Chondrocyte (in vitro differentiated cells): ENCODE data around the gene SLIT3. TPM values are rescaled to one million over a fixed set of nuclear protein-coding genes. Genes with fewer than 3 reads are reported as not detected.

Experiments
- DNase-seq: peaks from one replicate; pipeline ENCODE4 v3.0.0; 2021; ENCODE audit warnings: mixed read lengths, low spot score
- H3K27ac Mint-ChIP-seq: one replicate; pipeline ENCODE4 v1.8.0; 2021; ENCODE audit warnings: mild to moderate bottlenecking, moderate library complexity, mixed read lengths; ENCODE audit not compliant: unreplicated experiment
- H3K27me3 Mint-ChIP-seq: 2 replicates; pipeline ENCODE4 v1.8.0; 2021; ENCODE audit warnings: low read depth, mixed read lengths
- H3K36me3 Mint-ChIP-seq: 2 replicates; pipeline ENCODE4 v1.8.0; 2021; ENCODE audit warnings: low read depth, mixed read lengths
- H3K4me1 Mint-ChIP-seq: 2 replicates; pipeline ENCODE4 v1.8.0; 2021; ENCODE audit warnings: low read depth, mild to moderate bottlenecking, mixed read lengths
- H3K4me3 Mint-ChIP-seq: one replicate; pipeline ENCODE4 v1.8.0; 2021; ENCODE audit warnings: mild to moderate bottlenecking, moderate library complexity, mixed read lengths; ENCODE audit not compliant: unreplicated experiment
- H3K9me3 Mint-ChIP-seq: 2 replicates; pipeline ENCODE4 v1.8.0; 2021; ENCODE audit warnings: low read depth, mixed read lengths
- total RNA-seq: library from RNA; stranded (reverse); gene quantifications from 3 replicates; pipeline ENCODE4 v1.2.1, GENCODE V29; 2021
- TF ChIP-seq, protein P1 (sequence below): fragments of 200-600 bp; sonication (generic); IDR thresholded peaks from 2 replicates; pipeline ENCODE4 v1.5.0; 2021; ENCODE audit warnings: antibody characterized with exemption, mild to moderate bottlenecking, moderate library complexity

SLIT3 gene
- total RNA-seq, 1 donor from 2014 or later = 116 TPM

DNA sequence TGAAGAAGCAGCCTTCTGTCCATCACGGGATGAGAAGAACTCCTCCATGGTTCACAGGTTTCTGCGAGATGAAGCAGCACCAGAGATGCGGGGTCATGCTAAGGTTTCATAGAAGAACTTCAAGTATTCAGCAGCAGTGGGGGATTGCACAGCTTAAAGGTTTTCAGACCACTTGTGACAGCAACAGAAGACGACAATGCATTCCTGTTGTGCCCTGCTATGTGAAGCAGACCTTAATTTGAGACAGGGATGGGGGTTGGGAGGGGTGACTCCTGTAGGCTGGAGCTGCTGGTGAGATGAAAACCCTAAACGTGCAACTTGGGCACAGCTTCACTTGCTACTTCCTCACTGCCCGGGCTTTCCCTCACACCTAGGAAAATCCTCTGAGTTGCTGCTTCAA lies 256.0 kb downstream of the SLIT3 start:
- peaks cover 18% of the 10 kb centered on the region for H3K4me1 Mint-ChIP-seq
- H3K4me3 Mint-ChIP-seq = no peak overlapping the region
- H3K27ac Mint-ChIP-seq = no peak overlapping the region
- TF ChIP-seq, protein P1, sequence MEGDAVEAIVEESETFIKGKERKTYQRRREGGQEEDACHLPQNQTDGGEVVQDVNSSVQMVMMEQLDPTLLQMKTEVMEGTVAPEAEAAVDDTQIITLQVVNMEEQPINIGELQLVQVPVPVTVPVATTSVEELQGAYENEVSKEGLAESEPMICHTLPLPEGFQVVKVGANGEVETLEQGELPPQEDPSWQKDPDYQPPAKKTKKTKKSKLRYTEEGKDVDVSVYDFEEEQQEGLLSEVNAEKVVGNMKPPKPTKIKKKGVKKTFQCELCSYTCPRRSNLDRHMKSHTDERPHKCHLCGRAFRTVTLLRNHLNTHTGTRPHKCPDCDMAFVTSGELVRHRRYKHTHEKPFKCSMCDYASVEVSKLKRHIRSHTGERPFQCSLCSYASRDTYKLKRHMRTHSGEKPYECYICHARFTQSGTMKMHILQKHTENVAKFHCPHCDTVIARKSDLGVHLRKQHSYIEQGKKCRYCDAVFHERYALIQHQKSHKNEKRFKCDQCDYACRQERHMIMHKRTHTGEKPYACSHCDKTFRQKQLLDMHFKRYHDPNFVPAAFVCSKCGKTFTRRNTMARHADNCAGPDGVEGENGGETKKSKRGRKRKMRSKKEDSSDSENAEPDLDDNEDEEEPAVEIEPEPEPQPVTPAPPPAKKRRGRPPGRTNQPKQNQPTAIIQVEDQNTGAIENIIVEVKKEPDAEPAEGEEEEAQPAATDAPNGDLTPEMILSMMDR = no peak
- peaks cover 3% of the 10 kb centered on the region for H3K9me3 Mint-ChIP-seq
- DNase-seq = no peak
- peaks cover 2% of the 10 kb centered on the region for H3K36me3 Mint-ChIP-seq
- H3K27me3 Mint-ChIP-seq = no peaks in the 10 kb centered on the region

DNA sequence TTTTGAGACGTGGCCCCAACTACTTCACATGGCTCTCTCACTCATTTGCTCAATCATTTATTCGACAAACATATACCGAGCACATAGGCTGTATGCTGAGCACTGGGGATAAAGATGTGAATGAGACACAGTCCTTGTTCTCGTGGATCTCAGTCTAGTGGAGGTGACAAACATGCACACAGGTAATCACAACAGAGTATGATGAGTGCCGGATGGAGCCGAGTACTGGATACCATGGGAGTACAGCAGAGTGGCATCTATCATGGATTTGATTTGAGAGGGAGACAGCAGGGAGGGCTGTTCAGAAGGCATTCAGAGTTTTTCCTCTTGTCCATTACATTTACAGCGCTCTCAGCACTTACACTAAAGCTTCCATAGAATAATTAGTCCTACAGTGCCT lies 259.8 kb downstream of the SLIT3 start:
- Mint-ChIP-seq H3K36me3 (peaks cover 2% of the 10 kb centered on the region), H3K9me3 (peaks cover 3% of the 10 kb centered on the region), H3K4me3 (no peak overlapping the region), H3K27ac (no peak overlapping the region), H3K27me3 (no peaks in the 10 kb centered on the region), H3K4me1 (peaks cover 15% of the 10 kb centered on the region)
- TF ChIP-seq, protein P1 = no peak
- no peak for DNase-seq

DNA sequence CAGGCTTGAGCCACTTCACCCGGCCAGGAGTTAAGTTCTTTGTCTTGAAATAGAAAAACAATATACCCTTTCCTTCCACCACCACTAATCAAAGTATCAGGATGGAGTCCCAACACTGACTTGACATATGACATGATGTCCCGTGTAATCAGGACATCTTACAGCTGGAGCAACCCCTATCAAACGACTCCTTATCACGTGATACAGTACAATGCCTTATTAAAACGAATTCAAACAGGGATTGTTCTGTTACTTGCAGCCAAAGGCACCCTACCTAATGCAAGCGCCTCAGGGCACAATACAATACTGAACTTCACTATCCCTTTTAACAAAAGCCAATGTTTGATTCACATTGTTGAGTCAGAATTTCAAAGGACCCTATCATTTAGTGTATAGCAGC lies 261.3 kb downstream of the SLIT3 start:
- Mint-ChIP-seq H3K36me3 (peaks cover 4% of the 10 kb centered on the region), H3K4me3 (no peak overlapping the region), H3K27me3 (no peaks in the 10 kb centered on the region), H3K9me3 (peaks cover 3% of the 10 kb centered on the region), H3K27ac (no peak overlapping the region), H3K4me1 (peaks cover 11% of the 10 kb centered on the region)
- TF ChIP-seq, protein P1 = no peak
- no peak for DNase-seq

DNA sequence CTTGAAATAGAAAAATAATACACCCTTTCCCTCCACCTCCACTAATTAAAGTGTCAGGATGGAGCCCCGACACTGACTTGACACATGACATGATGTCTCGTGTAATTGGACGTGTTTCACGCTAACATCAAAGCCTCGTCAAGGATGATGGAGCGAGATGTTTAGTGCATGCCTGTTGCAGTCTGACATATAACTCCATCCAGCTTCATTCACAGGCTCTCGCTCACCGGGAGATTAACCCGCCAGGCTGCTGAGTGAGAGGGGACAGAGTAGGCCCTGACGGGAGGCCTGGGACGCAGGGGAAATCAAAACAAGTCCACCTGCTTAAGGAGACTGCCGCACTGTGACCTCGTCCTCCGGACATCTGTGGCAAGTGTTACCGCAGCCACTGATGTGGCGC lies 263.5 kb downstream of the SLIT3 start:
- Mint-ChIP-seq H3K27ac (no peak overlapping the region), H3K9me3 (peaks cover 9% of the 10 kb centered on the region), H3K4me3 (no peak overlapping the region), H3K27me3 (no peaks in the 10 kb centered on the region), H3K36me3 (peaks cover 14% of the 10 kb centered on the region), H3K4me1 (peaks cover 11% of the 10 kb centered on the region)
- DNase-seq = no peak
- TF ChIP-seq, protein P1 = no peak

DNA sequence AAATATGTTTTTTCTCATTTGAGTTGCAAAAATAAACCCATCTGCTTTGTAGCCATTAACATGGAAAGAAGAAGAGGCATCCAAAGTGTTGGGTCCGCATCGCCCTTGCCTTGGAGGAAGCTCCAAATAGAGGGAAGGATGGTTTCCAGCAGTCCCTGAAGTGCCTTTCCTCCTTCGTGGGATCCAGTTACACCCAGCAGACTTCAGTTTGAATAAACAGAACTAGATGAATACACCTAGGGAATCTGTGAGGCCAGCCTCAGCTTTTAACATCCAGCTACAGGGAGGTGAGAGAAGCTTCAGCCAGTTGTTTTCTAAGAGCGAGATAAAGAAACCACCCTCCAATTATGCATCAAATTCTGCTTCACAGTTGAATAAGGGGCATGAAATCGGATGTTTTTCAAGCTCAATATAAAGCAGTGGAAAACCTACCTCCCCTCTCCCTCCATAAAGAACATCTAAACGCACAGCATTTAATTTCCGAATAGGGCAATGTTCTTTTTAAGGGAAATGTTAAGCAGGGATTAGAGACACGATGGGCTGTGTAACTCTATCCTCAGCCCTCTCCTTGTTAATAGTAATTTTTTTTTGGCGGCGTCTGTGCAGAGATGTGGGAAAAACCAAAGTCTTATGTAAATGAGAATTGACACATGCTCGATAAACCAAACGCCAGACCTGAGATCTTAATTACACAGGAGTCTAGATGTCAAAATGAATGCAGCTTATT lies 264.7 kb downstream of the SLIT3 start:
- H3K27ac Mint-ChIP-seq = no peak overlapping the region
- TF ChIP-seq, protein P1 = no peak
- peaks cover 14% of the 10 kb centered on the region for H3K36me3 Mint-ChIP-seq
- no peaks in the 10 kb centered on the region for H3K27me3 Mint-ChIP-seq
- H3K9me3 Mint-ChIP-seq = peaks cover 7% of the 10 kb centered on the region
- DNase-seq = no peak
- peaks cover 16% of the 10 kb centered on the region for H3K4me1 Mint-ChIP-seq
- no peak overlapping the region for H3K4me3 Mint-ChIP-seq
